CD4-positive, alpha-beta memory T cell (primary cell): ENCODE measurements around the gene CTNS. TPM values are rescaled to one million over a fixed set of nuclear protein-coding genes. Genes with fewer than 3 reads are reported as not detected.

Source experiments
- CTCF ChIA-PET: fragments of 350-600 bp; sonication (Branson Sonifier 250); formaldehyde crosslinking; loops from one replicate; lab custom pipeline; 2021; ENCODE audit warnings: inconsistent platforms; ENCODE audit not compliant: partially characterized antibody; lab: Charles Lee
- POLR2A ChIA-PET: fragments of 350-600 bp; sonication (Branson Sonifier 250); formaldehyde crosslinking; loops from one replicate; lab custom pipeline; 2021; ENCODE audit not compliant: partially characterized antibody; lab: Charles Lee
- DNase-seq, 5 donors: peaks; one replicate each; pipeline versions ENCODE4 v3.0.0 to v3.0.0-alpha.2; 2020 to 2022; ENCODE audit warnings: mixed read lengths in 1 of 5
- H3K27ac ChIP-seq: one replicate; pipeline ENCODE4 v1.7.0; 2013; ENCODE audit warnings: low read depth, low read length
- H3K27me3 ChIP-seq: 2 replicates; pipeline ENCODE4 v1.7.0; 2013; ENCODE audit warnings: mild to moderate bottlenecking, low read length, moderate library complexity; ENCODE audit not compliant: insufficient read depth
- H3K36me3 ChIP-seq: 2 replicates; pipeline ENCODE4 v1.7.0; 2013; ENCODE audit warnings: mild to moderate bottlenecking, low read length, moderate library complexity; ENCODE audit not compliant: insufficient read depth
- H3K4me1 ChIP-seq: 2 replicates; pipeline ENCODE4 v1.7.0; 2013; ENCODE audit warnings: mild to moderate bottlenecking, low read length, moderate library complexity; ENCODE audit not compliant: insufficient read depth
- H3K4me3 ChIP-seq, 2 donors: one replicate each; pipeline ENCODE4 v1.7.0; 2013; ENCODE audit warnings: low read length in 2 of 2, mild to moderate bottlenecking in 1 of 2
- H3K9me3 ChIP-seq, 2 donors: one replicate each; pipeline ENCODE4 v1.7.0; 2013; ENCODE audit warnings: low read length in 2 of 2, control low read depth in 1 of 2; ENCODE audit not compliant: control insufficient read depth in 1 of 2
- H3K27ac Mint-ChIP-seq, 7 donors: one replicate each; pipeline ENCODE4 v1.8.0; 2020 to 2021; ENCODE audit warnings: mixed read lengths in 7 of 7, mild to moderate bottlenecking in 6 of 7, inconsistent platforms in 3 of 7, moderate library complexity in 3 of 7
- H3K27me3 Mint-ChIP-seq, 2 donors: one replicate each; pipeline ENCODE4 v1.8.0; 2020 to 2021; ENCODE audit warnings: mixed read lengths in 2 of 2
- H3K36me3 Mint-ChIP-seq, 2 donors: one replicate each; pipeline ENCODE4 v1.8.0; 2020 to 2021; ENCODE audit warnings: mixed read lengths in 2 of 2, inconsistent platforms in 1 of 2, mild to moderate bottlenecking in 1 of 2
- H3K4me1 Mint-ChIP-seq, 4 donors: one replicate each; pipeline ENCODE4 v1.8.0; 2020 to 2021; ENCODE audit warnings: mixed read lengths in 4 of 4, mild to moderate bottlenecking in 1 of 4
- H3K4me3 Mint-ChIP-seq, 8 donors: one replicate each; pipeline ENCODE4 v1.8.0; 2020 to 2021; ENCODE audit warnings: mixed read lengths in 8 of 8, mild to moderate bottlenecking in 7 of 8, moderate library complexity in 6 of 8, inconsistent platforms in 3 of 8
- H3K9me3 Mint-ChIP-seq, 8 donors: one replicate each; pipeline ENCODE4 v1.8.0; 2020 to 2021; ENCODE audit warnings: mixed read lengths in 8 of 8, mild to moderate bottlenecking in 5 of 8, inconsistent platforms in 3 of 8, moderate library complexity in 1 of 8
- intact Hi-C: fragments of 100-400 bp; cut with micrococcal nuclease; formaldehyde crosslinking; loops from one replicate; pipeline ENCODE4 v1.15.1; 2023
- polyA plus RNA-seq, 2 donors: library from polyadenylated mRNA; unstranded; fragments of 300-500 nt; fragmentation: Illumina TruSeq; gene quantifications; one replicate each; pipeline ENCODE4 v1.2.3, GENCODE V29; 2021
- total RNA-seq, 2 experiments: library from RNA; stranded (reverse); gene quantifications; one replicate each; pipeline ENCODE4 v1.2.3, GENCODE V29; 2021

The CTNS gene
- total and polyA plus RNA-seq, 4 experiments from 2014 or later, result 7.7 to 12.0 (median 9.8) TPM

DNA sequence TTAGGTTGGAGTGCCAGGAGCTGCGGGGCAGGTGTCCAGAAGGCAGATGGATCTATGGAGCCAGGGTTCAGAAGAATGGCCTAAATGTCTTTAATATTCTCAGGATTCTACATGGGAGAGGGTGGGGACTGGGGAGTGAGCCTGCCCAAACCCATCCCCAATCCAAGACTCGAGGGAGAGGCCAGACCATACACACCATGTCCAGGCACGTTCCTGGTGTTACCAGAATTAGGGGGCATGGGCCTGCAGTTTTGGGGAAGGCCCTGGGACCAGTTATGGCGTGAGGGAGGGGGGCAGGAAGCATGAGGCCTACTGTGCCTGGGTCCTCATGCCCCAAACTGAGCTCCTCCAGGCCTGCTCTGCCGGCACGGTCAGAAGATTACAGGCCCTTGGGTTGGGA lies 30.0 kb downstream of the CTNS start:
- Histone ChIP-seq H3K27me3 (no peaks in the 10 kb centered on the region), H3K4me3 (no peak overlapping the region), H3K9me3 (no peaks in the 10 kb centered on the region), H3K36me3 (no peaks in the 10 kb centered on the region), H3K27ac (no peak overlapping the region), H3K4me1 (peaks cover 23% of the 10 kb centered on the region)
- POLR2A ChIA-PET, result interaction anchor here (0.6 to 1.6 kb wide), 3 partner anchors 30 to 889 kb away, joined by 3 to 5 read pairs (median 4); partner anchors contain the start of genes CTNS, MYBBP1A, NCBP3 and SHPK
- CTCF ChIA-PET, result no interaction called here
- Mint-ChIP-seq H3K9me3 (no peaks in the 10 kb centered on the region), H3K4me1 (peaks cover 16 to 28% (median 17%) of the 10 kb centered on the region in 4 donors), H3K4me3 (peak overlapping the region in 7 of 8 donors; percentile 49 to 79 (median 65)), H3K27ac (peak overlapping the region in 3 of 7 donors; percentile 11 to 70 (median 16)), H3K36me3 (peaks cover 0 to 6% of the 10 kb centered on the region in 2 donors), H3K27me3 (no peaks in the 10 kb centered on the region)
- intact Hi-C loops, result loop anchor here (5.0 kb wide), 1 partner anchor 619 kb away; no protein-coding TSS in a partner anchor
- no peak for DNase-seq

- Mint-ChIP-seq H3K27ac (peak overlapping the region; percentile 47 to 88 (median 53)), H3K27me3 (no peaks in the 10 kb centered on the region), H3K4me1 (peaks cover 18 to 30% (median 19%) of the 10 kb centered on the region in 4 donors), H3K4me3 (peak overlapping the region; percentile 74 to 94 (median 85)), H3K36me3 (peaks cover 0 to 9% of the 10 kb centered on the region in 2 donors), H3K9me3 (no peaks in the 10 kb centered on the region)
- H3K4me1 ChIP-seq, result peaks cover 23% of the 10 kb centered on the region
- peak overlapping the region; percentile 12 to 83 for H3K4me3 ChIP-seq
- no peaks in the 10 kb centered on the region for H3K27me3 ChIP-seq
- no peaks in the 10 kb centered on the region for H3K36me3 ChIP-seq
- peak overlapping the region; percentile 80 for H3K27ac ChIP-seq
- peak in 1 of 5 donors; percentile 4 for DNase-seq
- intact Hi-C loops, result loop anchor here (1.0 to 5.0 kb wide), 4 partner anchors 31 to 620 kb away; partner anchors contain the start of genes CTNS, NCBP3 and SHPK
- ChIA-PET POLR2A (interaction anchor here (0.7 to 1.6 kb wide), 4 partner anchors 28 to 258 kb away, joined by 3 to 5 read pairs (median 4); partner anchors contain the start of genes CTNS, NCBP3, P2RX5 and SHPK), CTCF (interaction anchor here (0.7 kb wide), 1 partner anchor 245 kb away, joined by 3 read pairs; no protein-coding TSS in a partner anchor)
- H3K9me3 ChIP-seq, result no peaks in the 10 kb centered on the region
These were observed 31.1 kb downstream of the CTNS start for GRCh38 chr17:3667366-3668278.

DNA sequence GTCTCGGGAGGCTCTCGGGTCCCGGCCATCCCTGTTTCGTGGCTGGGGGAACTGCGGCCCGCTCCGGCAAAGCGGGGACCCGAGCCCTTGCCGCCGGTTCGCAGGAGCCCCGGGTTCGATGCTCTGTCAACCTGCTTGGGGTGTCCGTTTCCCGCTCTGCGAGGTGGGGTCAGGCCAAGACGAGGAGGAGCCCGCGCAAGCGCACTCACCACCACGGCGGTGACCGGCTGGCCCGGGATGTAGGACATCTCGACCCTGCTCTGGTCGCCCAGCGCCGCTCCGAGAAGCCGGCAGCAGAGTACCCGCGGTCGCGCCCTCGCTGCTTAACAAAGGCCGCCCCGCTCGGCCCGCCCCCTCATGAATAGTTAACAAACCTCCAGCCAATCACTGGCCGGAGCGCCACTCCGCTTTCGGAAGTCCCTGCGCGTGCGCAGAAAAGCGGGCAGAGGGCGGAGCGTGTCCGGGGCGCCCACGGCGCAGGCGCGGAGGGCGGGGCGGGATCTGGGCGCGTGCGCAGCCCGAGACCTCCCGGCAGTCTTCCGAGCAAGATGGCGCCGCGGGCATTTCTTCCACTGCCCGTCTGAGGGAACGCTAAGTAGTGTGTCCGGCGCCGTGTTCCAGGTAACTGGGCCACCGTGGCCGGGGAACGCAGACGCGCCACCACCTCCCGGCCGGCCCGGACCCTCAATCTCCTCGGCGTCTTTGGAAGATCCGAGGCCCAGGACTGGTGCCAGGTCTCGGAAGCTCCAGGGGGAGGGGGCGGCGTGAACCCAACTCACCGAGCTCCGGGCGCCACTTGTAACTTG lies 31.9 kb downstream of the CTNS start, which contains the start of the genes EMC6 and TAX1BP3:
EMC6 (plus strand) TSS at position 534 of the 806 bp plus-strand sequence. CDS start 335 bp downstream, outside the sequence.
TAX1BP3 (minus strand) TSS at position 300 of the 806 bp plus-strand sequence; CDS start at position 248, 52 bp downstream.
- Mint-ChIP-seq H3K27me3 (no peaks in the 10 kb centered on the region), H3K4me3 (peak within 1 kb of the TSS; percentile 88 to 96 (median 92)), H3K4me1 (peaks cover 18 to 30% (median 19%) of the 10 kb centered on the region in 4 donors), H3K36me3 (peaks cover 0 to 9% of the 10 kb centered on the region in 2 donors), H3K9me3 (no peaks in the 10 kb centered on the region), H3K27ac (peak within 1 kb of the TSS; percentile 84 to 95 (median 90))
- peaks cover 23% of the 10 kb centered on the region for H3K4me1 ChIP-seq
- POLR2A ChIA-PET, result interaction anchor here (0.7 to 1.3 kb wide), 5 partner anchors 9 to 257 kb away, joined by 3 to 4 read pairs (median 3); partner anchors contain the start of genes CTNS, P2RX5 and SHPK
- no peaks in the 10 kb centered on the region for H3K36me3 ChIP-seq
- H3K4me3 ChIP-seq, result peak within 1 kb of the TSS; percentile 76 to 83
- H3K27ac ChIP-seq, result peak within 1 kb of the TSS; percentile 80
- no peaks in the 10 kb centered on the region for H3K27me3 ChIP-seq
- CTCF ChIA-PET, result no interaction called here
- intact Hi-C loops, result loop anchor here (1.0 to 5.0 kb wide), 4 partner anchors 32 to 621 kb away; partner anchors contain the start of genes CTNS, NCBP3 and SHPK
- H3K9me3 ChIP-seq, result no peaks in the 10 kb centered on the region
- DNase-seq, result peak; percentile 97 to 100 (median 99)

- CTCF ChIA-PET, result no interaction called here
- H3K4me1 ChIP-seq, result peaks cover 23% of the 10 kb centered on the region
- H3K9me3 ChIP-seq, result no peaks in the 10 kb centered on the region
- H3K36me3 ChIP-seq, result no peaks in the 10 kb centered on the region
- no peaks in the 10 kb centered on the region for H3K9me3 Mint-ChIP-seq
- DNase-seq, result no peak
- no peaks in the 10 kb centered on the region for H3K27me3 ChIP-seq
- peak overlapping the region; percentile 80 for H3K27ac ChIP-seq
- intact Hi-C loops, result loop anchor here (5.0 kb wide), 1 partner anchor 622 kb away; no protein-coding TSS in a partner anchor
- peak overlapping the region; percentile 78 to 95 (median 89) for H3K27ac Mint-ChIP-seq
- H3K4me1 Mint-ChIP-seq, result peaks cover 18 to 30% (median 19%) of the 10 kb centered on the region in 4 donors
- peaks cover 0 to 9% of the 10 kb centered on the region in 2 donors for H3K36me3 Mint-ChIP-seq
- peak overlapping the region; percentile 88 to 96 (median 92) for H3K4me3 Mint-ChIP-seq
- no peaks in the 10 kb centered on the region for H3K27me3 Mint-ChIP-seq
- H3K4me3 ChIP-seq, result peak overlapping the region; percentile 76 to 83
- POLR2A ChIA-PET, result interaction anchor here (0.9 to 1.3 kb wide), 4 partner anchors 8 to 54 kb away, joined by 3 to 4 read pairs (median 3); partner anchors contain the start of genes CTNS, P2RX5 and SHPK
These were observed 32.5 kb downstream of the CTNS start for GRCh38 chr17:3669085-3669347.

- H3K9me3 Mint-ChIP-seq, result no peaks in the 10 kb centered on the region
- no peaks in the 10 kb centered on the region for H3K9me3 ChIP-seq
- H3K27me3 ChIP-seq, result no peaks in the 10 kb centered on the region
- POLR2A ChIA-PET, result no interaction called here
- H3K4me1 Mint-ChIP-seq, result peaks cover 18 to 30% (median 19%) of the 10 kb centered on the region in 4 donors
- DNase-seq, result no peak
- intact Hi-C loops, result loop anchor here (5.0 kb wide), 1 partner anchor 622 kb away; no protein-coding TSS in a partner anchor
- H3K4me3 ChIP-seq, result peak overlapping the region; percentile 76 to 83
- CTCF ChIA-PET, result interaction anchor here (1.2 kb wide), 1 partner anchor 14 kb away, joined by 3 read pairs; no protein-coding TSS in a partner anchor
- H3K27ac ChIP-seq, result peak overlapping the region; percentile 80
- peaks cover 0 to 9% of the 10 kb centered on the region in 2 donors for H3K36me3 Mint-ChIP-seq
- H3K4me3 Mint-ChIP-seq, result peak overlapping the region; percentile 88 to 96 (median 92)
- peaks cover 23% of the 10 kb centered on the region for H3K4me1 ChIP-seq
- no peaks in the 10 kb centered on the region for H3K27me3 Mint-ChIP-seq
- peak overlapping the region; percentile 78 to 95 (median 88) for H3K27ac Mint-ChIP-seq
- H3K36me3 ChIP-seq, result no peaks in the 10 kb centered on the region
These were observed 33.0 kb downstream of the CTNS start for GRCh38 chr17:3669548-3669947.

GRCh38 chr17:3672571-3672970 lies 36.0 kb downstream of the CTNS start:
- H3K4me1 Mint-ChIP-seq, result peaks cover 10 to 22% (median 13%) of the 10 kb centered on the region in 4 donors
- no peaks in the 10 kb centered on the region for H3K27me3 Mint-ChIP-seq
- ChIA-PET CTCF (no interaction called here), POLR2A (interaction anchor here (1.4 kb wide), 1 partner anchor 24 kb away, joined by 3 read pairs; the partner anchor contains the start of gene P2RX5)
- Histone ChIP-seq H3K4me1 (peaks cover 19% of the 10 kb centered on the region), H3K27ac (no peak overlapping the region), H3K27me3 (no peaks in the 10 kb centered on the region), H3K9me3 (no peaks in the 10 kb centered on the region), H3K36me3 (peaks cover 9% of the 10 kb centered on the region), H3K4me3 (no peak overlapping the region)
- DNase-seq, result no peak
- H3K27ac Mint-ChIP-seq, result no peak overlapping the region
- H3K9me3 Mint-ChIP-seq, result no peaks in the 10 kb centered on the region
- intact Hi-C loops, result no loop called here
- no peak overlapping the region for H3K4me3 Mint-ChIP-seq
- peaks cover 0 to 13% of the 10 kb centered on the region in 2 donors for H3K36me3 Mint-ChIP-seq
